CD14-positive monocyte (primary cell): Measurements from ENCODE around the gene PON2. TPM values are rescaled to one million over a fixed set of nuclear protein-coding genes. Genes with fewer than 3 reads are reported as not detected.

ENCODE experiments used
- DNase-seq, 3 donors: peaks; one replicate each; pipeline ENCODE4 v3.0.0-alpha.2; 2011 to 2022
- H2AFZ ChIP-seq: 2 replicates; pipeline ENCODE4 v1.6.0; 2012; ENCODE audit warnings: mild to moderate bottlenecking, low read depth, low read length, inconsistent platforms; ENCODE audit not compliant: insufficient read depth, poor library complexity, severe bottlenecking
- H3K27ac ChIP-seq, 2 donors: 1 replicate in 1 of 2; 2 replicates in 1 of 2; pipeline ENCODE4 v1.5.1; 2012 to 2013; ENCODE audit warnings: low read length in 2 of 2, control low read depth in 1 of 2, inconsistent platforms in 1 of 2, low read depth in 1 of 2, mild to moderate bottlenecking in 1 of 2
- H3K27me3 ChIP-seq, 2 donors: one replicate each; pipeline versions ENCODE4 v1.6.0 to v1.6.1; 2011 to 2013; ENCODE audit warnings: low read length in 2 of 2; ENCODE audit not compliant: control insufficient read depth in 2 of 2, insufficient read depth in 2 of 2
- H3K36me3 ChIP-seq, 2 donors: replicated peaks in 1 of 2; 1 replicate in 1 of 2; 2 replicates in 1 of 2; pipeline versions ENCODE4 v1.5.1 to v1.6.1; 2012 to 2013; ENCODE audit warnings: low read length in 2 of 2, control low read depth in 1 of 2, inconsistent platforms in 1 of 2, mild to moderate bottlenecking in 1 of 2; ENCODE audit not compliant: insufficient read depth in 2 of 2, control insufficient read depth in 1 of 2
- H3K4me1 ChIP-seq, 2 donors: 1 replicate in 1 of 2; 2 replicates in 1 of 2; pipeline versions ENCODE4 v1.5.1 to v1.6.1; 2012 to 2013; ENCODE audit warnings: low read length in 2 of 2, control low read depth in 1 of 2, inconsistent platforms in 1 of 2, mild to moderate bottlenecking in 1 of 2, moderate library complexity in 1 of 2; ENCODE audit not compliant: insufficient read depth in 2 of 2, control insufficient read depth in 1 of 2
- H3K4me2 ChIP-seq: replicated peaks from 2 replicates; pipeline ENCODE3; 2012; ENCODE audit warnings: low read length, moderate library complexity, mild to moderate bottlenecking; ENCODE audit not compliant: poor library complexity, severe bottlenecking; ENCODE audit errors: extremely low read depth
- H3K4me3 ChIP-seq, 3 experiments: fragments of 200-600 bp in 1 of 3; sonication (generic) in 1 of 3; replicated peaks in 1 of 3; 1 replicate in 2 of 3; 2 replicates in 1 of 3; pipeline ENCODE4 v1.5.1; 2011 to 2013; ENCODE audit warnings: low read length in 3 of 3, mild to moderate bottlenecking in 3 of 3, control low read depth in 2 of 3, low read depth in 2 of 3, inconsistent platforms in 1 of 3, moderate library complexity in 1 of 3
- H3K79me2 ChIP-seq: 2 replicates; pipeline ENCODE4 v1.6.0; 2012; ENCODE audit warnings: mild to moderate bottlenecking, control low read depth, inconsistent platforms, low read length, moderate library complexity; ENCODE audit not compliant: insufficient read depth
- H3K9ac ChIP-seq: 2 replicates; pipeline ENCODE4 v1.6.0; 2017; ENCODE audit warnings: low read length, mild to moderate bottlenecking; ENCODE audit not compliant: insufficient read depth, poor library complexity, severe bottlenecking
- H3K9me3 ChIP-seq, 2 donors: replicated peaks in 1 of 2; 1 replicate in 1 of 2; 2 replicates in 1 of 2; pipeline versions ENCODE4 v1.5.1 to v1.6.1; 2012 to 2013; ENCODE audit warnings: low read length in 2 of 2, control low read depth in 1 of 2; ENCODE audit not compliant: control insufficient read depth in 1 of 2, insufficient read depth in 1 of 2
- H4K20me1 ChIP-seq: 2 replicates; pipeline ENCODE4 v1.6.0; 2012; ENCODE audit warnings: mild to moderate bottlenecking, low read length, control low read depth, moderate library complexity; ENCODE audit not compliant: insufficient read depth
- H3K27ac Mint-ChIP-seq, 7 donors: one replicate each; pipeline ENCODE4 v1.8.0; 2020; ENCODE audit warnings: mild to moderate bottlenecking in 7 of 7, mixed read lengths in 7 of 7, moderate library complexity in 6 of 7, inconsistent platforms in 2 of 7
- H3K27me3 Mint-ChIP-seq, 3 donors: one replicate each; pipeline ENCODE4 v1.8.0; 2021 to 2022; ENCODE audit warnings: low read depth in 3 of 3, mild to moderate bottlenecking in 3 of 3, mixed read lengths in 3 of 3, moderate library complexity in 3 of 3, inconsistent platforms in 1 of 3
- H3K36me3 Mint-ChIP-seq, 2 donors: one replicate each; pipeline ENCODE4 v1.8.0; 2020; ENCODE audit warnings: mixed read lengths in 2 of 2, inconsistent platforms in 1 of 2, mild to moderate bottlenecking in 1 of 2
- H3K4me1 Mint-ChIP-seq: one replicate; pipeline ENCODE4 v1.8.0; 2020; ENCODE audit warnings: mild to moderate bottlenecking, mixed read lengths
- H3K4me3 Mint-ChIP-seq, 2 donors: one replicate each; pipeline ENCODE4 v1.8.0; 2020; ENCODE audit warnings: mild to moderate bottlenecking in 2 of 2, mixed read lengths in 2 of 2, moderate library complexity in 1 of 2
- H3K9me3 Mint-ChIP-seq, 7 donors: one replicate each; pipeline ENCODE4 v1.8.0; 2020 to 2022; ENCODE audit warnings: mixed read lengths in 7 of 7, mild to moderate bottlenecking in 6 of 7, moderate library complexity in 6 of 7, inconsistent platforms in 2 of 7
- CTCF ChIP-seq: fragments of 200-600 bp; IDR thresholded peaks from one replicate; pipeline ENCODE4 v1.8.0; 2022; ENCODE audit warnings: antibody characterized with exemption, mild to moderate bottlenecking
- WGBS: methylation state at CpG from one replicate; pipeline ENCODE4 v1.1.5; 2013; ENCODE audit warnings: missing lambda C conversion rate; ENCODE audit not compliant: insufficient coverage; 5-methylcytosine and 5-hydroxymethylcytosine counted together
- intact Hi-C, 2 donors: fragments of 100-400 bp; cut with micrococcal nuclease; formaldehyde crosslinking; loops; one replicate each; pipeline versions ENCODE4 v1.15.0 to v1.15.1; 2023
- polyA plus RNA-seq, 3 donors: library from polyadenylated mRNA; depleted of rRNA in 1 of 3; unstranded in 2 of 3; stranded (reverse) in 1 of 3; fragments of 300-500 nt in 2 of 3; fragments of >200 nt in 1 of 3; fragmentation: Illumina TruSeq in 2 of 3; gene quantifications; 1 replicate in 2 of 3; 2 replicates in 1 of 3; pipeline ENCODE4 v1.2.3, GENCODE V29; 2012 to 2021

PON2 gene
- polyA plus RNA-seq, 3 donors = 11.5 to 14.7 (median 14.4) TPM

GRCh38 chr7:95411666-95412065 is 23.2 kb downstream of the PON2 start:
- 80% methylated on average over 1 of the region's 4 CpGs for WGBS
- Histone ChIP-seq H2AFZ (no peak overlapping the region), H3K27ac (no peak overlapping the region), H3K4me2 (no peak overlapping the region), H3K79me2 (no peaks in the 10 kb centered on the region), H3K9me3 (no peaks in the 10 kb centered on the region), H3K4me3 (no peak overlapping the region), H3K4me1 (no peaks in the 10 kb centered on the region), H4K20me1 (no peaks in the 10 kb centered on the region), H3K9ac (no peak overlapping the region), H3K27me3 (no peaks in the 10 kb centered on the region), H3K36me3 (peaks cover 4 to 15% of the 10 kb centered on the region in 2 donors)
- no peak overlapping the region for H3K27ac Mint-ChIP-seq
- peaks cover 0 to 1% (median 0%) of the 10 kb centered on the region in 7 donors for H3K9me3 Mint-ChIP-seq
- H3K4me1 Mint-ChIP-seq = peaks cover 2% of the 10 kb centered on the region
- no peak for TF ChIP-seq CTCF
- H3K36me3 Mint-ChIP-seq = peaks cover 14 to 17% of the 10 kb centered on the region in 2 donors
- intact Hi-C loops = no loop called here
- H3K4me3 Mint-ChIP-seq = no peak overlapping the region
- no peaks in the 10 kb centered on the region for H3K27me3 Mint-ChIP-seq
- DNase-seq = no peak

- Histone ChIP-seq H3K27me3 (no peaks in the 10 kb centered on the region), H3K4me2 (no peak overlapping the region), H3K4me1 (no peaks in the 10 kb centered on the region), H3K9ac (no peak overlapping the region), H4K20me1 (no peaks in the 10 kb centered on the region), H3K27ac (no peak overlapping the region), H3K9me3 (no peaks in the 10 kb centered on the region), H3K4me3 (no peak overlapping the region), H3K36me3 (peaks cover 5 to 17% of the 10 kb centered on the region in 2 donors), H2AFZ (no peak overlapping the region), H3K79me2 (no peaks in the 10 kb centered on the region)
- intact Hi-C loops = no loop called here
- H3K4me3 Mint-ChIP-seq = no peak overlapping the region
- peaks cover 17% of the 10 kb centered on the region in 2 donors for H3K36me3 Mint-ChIP-seq
- no CpG with 5 or more reads among the region's 3 CpGs for WGBS
- no peak for TF ChIP-seq CTCF
- peaks cover 0 to 1% (median 0%) of the 10 kb centered on the region in 7 donors for H3K9me3 Mint-ChIP-seq
- no peaks in the 10 kb centered on the region for H3K27me3 Mint-ChIP-seq
- DNase-seq = no peak
- H3K4me1 Mint-ChIP-seq = peaks cover 1% of the 10 kb centered on the region
- H3K27ac Mint-ChIP-seq = no peak overlapping the region
Observed at GRCh38 chr7:95411036-95411435, 23.8 kb downstream of the PON2 start.
